Fibroblast of gingiva (primary cell): ENCODE measurements around the gene TARDBP.
"Not testable (repeated sequence)": the region's sequence is repeated elsewhere in the genome, so short reads cannot be mapped to it uniquely, and the experiment has no call there.

Experiments
- DNase-seq: peaks from one replicate; pipeline ENCODE4 v3.0.0-alpha.2; 2011; ENCODE audit warnings: low read depth

The TARDBP gene

GRCh38 chr1:10992864-10993263, 19.6 kb upstream of the TARDBP start:
- no peak for DNase-seq

- no peak for DNase-seq
These were observed 16.4 kb upstream of the TARDBP start for GRCh38 chr1:10996100-10996499.

DNA sequence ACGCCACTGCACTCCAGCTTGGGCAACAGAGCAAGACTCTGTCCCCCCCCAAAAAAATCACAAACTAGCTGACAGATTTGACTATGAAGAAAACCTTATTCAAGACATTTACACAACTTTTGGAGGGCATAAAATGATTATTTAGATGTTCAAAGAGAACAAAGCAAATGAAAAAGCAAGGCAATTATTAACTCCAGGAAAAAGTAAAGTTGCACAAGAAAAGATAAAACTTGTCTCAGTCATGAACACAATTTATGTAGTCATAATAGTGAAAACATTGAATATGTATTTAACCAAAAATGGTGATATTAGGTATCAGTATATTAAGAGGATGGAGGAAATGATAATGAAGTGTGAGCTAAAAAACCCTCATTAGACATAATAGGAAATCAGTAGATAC, 11.9 kb upstream of the TARDBP start:
- no peak for DNase-seq

GRCh38 chr1:11013160-11013531, 692 bp downstream of the TARDBP start:
- no peak for DNase-seq

DNA sequence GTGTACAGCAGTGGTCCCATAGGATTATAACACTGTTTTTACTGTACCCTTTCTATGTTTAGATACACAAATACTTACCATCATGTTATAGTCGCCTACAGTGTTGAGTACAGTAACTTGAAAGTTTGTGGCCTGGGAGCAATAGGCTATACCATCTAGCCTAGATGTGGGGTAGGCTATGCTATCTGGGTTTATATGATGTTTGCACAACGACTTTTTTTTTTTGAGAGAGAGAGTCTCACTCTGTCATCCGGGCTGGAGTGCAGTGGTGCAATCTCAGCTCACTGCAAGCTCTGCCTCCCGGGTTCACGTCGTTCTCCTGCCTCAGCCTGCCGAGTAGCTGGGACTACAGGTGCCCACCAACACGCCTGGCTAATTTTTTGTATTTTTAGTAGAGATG, 6.9 kb downstream of the TARDBP start:
- not testable (repeated sequence) for DNase-seq

- no peak for DNase-seq
These were observed 7.5 kb downstream of the TARDBP start for GRCh38 chr1:11019971-11020370.

DNA sequence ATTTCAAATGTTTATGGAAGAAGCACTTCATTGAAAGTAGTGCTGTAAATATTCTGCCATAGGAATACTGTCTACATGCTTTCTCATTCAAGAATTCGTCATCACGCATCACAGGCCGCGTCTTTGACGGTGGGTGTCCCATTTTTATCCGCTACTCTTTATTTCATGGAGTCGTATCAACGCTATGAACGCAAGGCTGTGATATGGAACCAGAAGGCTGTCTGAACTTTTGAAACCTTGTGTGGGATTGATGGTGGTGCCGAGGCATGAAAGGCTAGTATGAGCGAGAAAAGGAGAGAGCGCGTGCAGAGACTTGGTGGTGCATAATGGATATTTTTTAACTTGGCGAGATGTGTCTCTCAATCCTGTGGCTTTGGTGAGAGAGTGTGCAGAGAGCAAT, 10.7 kb downstream of the TARDBP start:
- DNase-seq: no peak

GRCh38 chr1:11024154-11024873, 11.9 kb downstream of the TARDBP start:
- no peak for DNase-seq

DNA sequence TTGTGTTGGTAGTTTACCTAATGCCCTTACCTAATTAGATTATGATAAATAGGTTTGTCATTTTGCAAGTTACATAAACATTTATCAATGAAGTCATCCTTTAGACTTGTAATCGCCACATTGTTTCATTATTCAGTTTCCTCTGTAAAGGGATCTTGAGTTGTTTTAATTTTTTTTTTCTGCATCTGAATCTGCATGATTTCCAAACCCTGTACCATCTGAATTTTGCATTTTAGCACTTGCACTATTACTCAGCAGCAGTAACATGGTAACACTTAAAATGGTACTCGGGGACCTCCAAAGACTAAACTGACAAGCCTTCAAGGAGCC, 12.4 kb downstream of the TARDBP start:
- no peak for DNase-seq

GRCh38 chr1:11025618-11026017, 13.2 kb downstream of the TARDBP start:
- no peak for DNase-seq

DNA sequence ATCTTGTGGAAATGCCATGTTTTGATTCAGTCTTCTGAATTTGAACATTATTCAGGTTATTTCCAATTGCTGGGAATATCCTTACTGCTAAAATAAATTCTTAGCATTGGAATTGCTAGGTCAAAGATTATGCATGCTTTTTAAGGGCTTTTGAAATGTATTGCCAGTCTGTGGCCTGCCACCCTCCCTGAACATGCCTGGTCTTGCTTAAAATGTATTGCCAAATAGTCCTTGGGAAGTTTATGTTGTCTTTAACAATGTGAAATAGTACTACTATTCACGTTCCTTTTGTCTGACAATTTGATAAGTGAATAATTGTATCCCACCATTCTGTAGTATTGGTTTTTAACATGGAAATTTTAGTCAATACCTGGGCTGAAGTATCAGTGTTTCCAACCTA, 13.6 kb downstream of the TARDBP start:
- DNase-seq: peak; percentile 53

DNA sequence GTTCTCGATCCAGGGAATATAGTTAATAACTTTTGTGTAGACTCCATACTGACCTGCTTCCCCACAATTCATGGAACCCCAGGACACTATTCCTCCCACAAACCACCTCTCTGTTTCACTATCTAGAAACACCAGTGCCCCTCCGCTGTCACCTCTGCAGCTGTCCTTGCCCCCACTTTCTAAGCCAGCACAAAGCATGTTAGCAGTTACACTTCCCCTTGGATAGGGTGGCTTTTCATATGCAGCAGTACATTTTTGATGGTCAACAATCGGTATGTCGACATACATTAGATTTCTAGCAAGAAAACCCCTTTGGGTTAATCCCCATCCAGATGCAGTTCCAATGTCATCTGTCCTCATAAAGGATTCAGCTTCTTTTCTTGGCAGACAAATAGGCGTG, 14.4 kb downstream of the TARDBP start:
- DNase-seq: no peak

- DNase-seq: no peak
These were observed 14.9 kb downstream of the TARDBP start for GRCh38 chr1:11027316-11027715.

DNA sequence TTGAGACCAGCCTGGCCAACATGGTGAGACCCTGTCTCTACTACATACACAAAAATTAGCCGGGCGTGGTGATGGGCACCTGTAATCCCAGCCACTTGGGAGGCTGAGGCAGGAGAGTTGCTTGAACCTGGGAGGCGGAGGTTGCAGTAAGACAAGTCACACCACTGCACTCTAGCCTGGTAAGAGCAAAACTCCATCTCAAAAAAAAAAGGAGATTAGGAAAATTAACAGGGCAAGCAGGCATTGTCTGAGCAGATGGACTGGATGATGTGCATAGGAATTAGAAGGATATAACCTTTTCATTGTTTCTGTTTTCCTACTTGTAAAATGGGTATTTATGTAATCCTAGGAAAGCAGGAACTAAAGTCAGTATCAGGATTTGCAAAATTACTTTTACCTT, 15.6 kb downstream of the TARDBP start:
- no peak for DNase-seq

GRCh38 chr1:11030865-11031264, 18.4 kb downstream of the TARDBP start:
- no peak for DNase-seq

- no peak for DNase-seq
These were observed 19.3 kb downstream of the TARDBP start for GRCh38 chr1:11031624-11032262.

DNA sequence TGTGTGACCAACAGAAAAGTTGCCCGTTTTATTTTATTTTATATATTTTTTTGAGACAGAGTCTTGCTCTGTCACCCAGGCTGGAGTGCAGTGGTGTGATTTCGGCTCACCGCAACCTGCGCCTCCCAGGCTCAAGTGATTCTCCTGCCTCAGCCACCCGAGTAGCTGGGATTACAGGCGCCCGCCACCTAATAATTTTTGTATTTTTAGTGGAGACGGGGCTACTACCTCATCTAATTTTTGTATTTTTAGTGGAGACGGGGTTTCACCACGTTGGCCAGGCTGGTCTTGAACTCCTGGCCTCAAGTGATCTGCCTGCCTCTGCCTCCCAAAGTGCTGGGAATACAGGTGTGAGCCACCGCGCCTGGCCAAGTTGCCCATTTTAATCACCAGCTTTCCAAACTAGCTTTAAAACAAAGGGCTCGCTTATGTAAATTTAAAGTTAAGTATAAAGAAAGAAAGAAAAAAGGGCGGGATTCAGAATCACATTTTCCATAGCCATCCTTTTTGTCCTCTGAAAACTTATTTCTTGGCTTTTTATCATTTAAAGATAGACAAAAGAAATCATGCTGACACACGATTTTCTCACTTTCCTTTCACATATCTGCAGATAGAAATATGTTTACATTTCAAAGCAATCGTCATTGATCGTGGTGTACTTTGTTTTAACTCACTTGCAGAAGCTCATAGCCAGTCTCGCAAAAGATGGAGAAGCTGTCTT, 24.7 kb downstream of the TARDBP start:
- not testable (repeated sequence) for DNase-seq

- DNase-seq: peak; percentile 79
These were observed 25.3 kb downstream of the TARDBP start for GRCh38 chr1:11037740-11038182.

- DNase-seq: no peak
These were observed 27.1 kb downstream of the TARDBP start for GRCh38 chr1:11039351-11040104.

DNA sequence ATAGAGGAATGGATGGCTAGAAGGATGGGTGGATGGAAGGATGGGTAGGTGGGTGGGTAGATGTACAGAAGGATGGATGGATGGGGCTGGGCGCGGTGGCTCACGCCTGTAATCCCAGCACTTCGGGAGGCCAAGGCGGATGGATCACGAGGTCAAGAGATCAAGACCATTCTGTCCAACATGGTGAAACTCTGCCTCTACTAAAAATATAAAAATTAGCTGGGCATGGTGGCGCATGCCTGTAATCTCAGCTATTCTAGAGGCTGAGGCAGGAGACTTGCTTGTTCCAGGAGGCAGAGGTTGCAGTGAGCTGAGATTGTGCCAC, 27.6 kb downstream of the TARDBP start:
- DNase-seq: not testable (repeated sequence)

DNA sequence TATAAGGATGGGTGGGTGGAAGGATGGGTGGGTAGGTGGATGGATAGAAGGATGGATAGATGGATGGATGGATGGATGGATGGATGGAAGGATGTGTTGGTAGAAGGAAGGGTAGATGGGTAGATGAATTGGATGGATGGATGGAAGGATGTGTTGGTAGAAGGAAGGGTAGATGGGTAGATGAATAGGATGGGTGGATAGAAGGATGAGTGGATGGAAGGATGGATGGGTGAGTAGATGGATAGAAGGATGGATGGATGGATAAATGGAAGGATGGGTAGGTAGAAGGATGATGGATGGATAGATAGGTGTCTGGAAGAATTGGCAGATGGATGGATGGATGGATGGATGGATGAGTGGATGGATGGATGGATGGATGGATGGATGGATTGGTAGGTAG, 28.6 kb downstream of the TARDBP start:
- DNase-seq: no peak

GRCh38 chr1:11042065-11042464, 29.6 kb downstream of the TARDBP start:
- DNase-seq: no peak
